Activated CD4-positive, alpha-beta T cell treated with anti-CD3 and anti-CD28 coated beads, Interleukin-2, amount 50 U/mL, for 4 hours (primary cell): Measurements from ENCODE around the gene NOVA2.
A peak's percentile ranks its signal among the peaks of the same experiment; 100 is the strongest.
"Not testable (repeated sequence)": the region's sequence is repeated elsewhere in the genome, so short reads cannot be mapped to it uniquely, and the experiment has no call there.

Experiments used
- DNase-seq, 2 experiments: peaks; one replicate each; pipeline ENCODE4 v3.0.0-alpha.2; 2020

NOVA2 gene

DNA sequence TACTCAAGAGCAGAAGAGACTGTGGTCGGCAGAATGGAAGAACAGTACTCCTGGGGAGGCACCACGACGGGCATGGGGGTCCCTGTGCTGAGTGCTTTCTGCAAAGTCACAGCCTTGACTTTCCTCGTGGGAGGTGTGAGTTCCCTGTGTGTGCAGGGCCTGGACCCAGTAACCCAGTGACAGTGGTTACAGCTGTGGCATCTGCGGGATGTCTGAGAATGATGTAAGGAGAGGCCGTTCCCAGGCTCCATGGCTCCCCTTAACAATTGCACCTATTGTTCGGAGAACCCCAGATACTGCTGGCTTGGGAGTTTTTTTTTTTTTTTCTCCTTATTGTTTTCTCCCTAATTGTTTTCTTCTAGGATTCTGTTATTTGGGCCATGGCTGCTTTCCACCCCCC, 54.0 kb downstream of the NOVA2 start:
- no peak for DNase-seq

DNA sequence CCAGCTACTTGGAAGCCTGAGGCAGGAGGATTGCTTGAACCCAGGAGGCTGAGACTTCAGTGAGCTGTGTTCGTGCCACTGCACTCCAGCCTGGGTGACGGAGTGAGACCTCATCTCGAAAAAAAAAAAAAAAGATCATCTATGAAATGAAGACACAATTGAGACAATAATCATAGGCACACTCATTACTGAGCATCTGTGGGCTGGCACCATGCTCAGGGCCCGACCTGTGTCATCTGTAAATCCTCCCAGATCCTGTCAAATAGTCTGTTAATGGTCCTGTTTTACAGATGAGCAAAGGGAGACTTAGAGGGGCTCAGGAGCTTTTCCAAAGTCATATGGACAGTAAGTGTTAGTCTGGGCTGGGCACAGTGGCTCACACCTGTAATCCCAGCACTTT, 54.9 kb downstream of the NOVA2 start:
- DNase-seq = no peak

DNA sequence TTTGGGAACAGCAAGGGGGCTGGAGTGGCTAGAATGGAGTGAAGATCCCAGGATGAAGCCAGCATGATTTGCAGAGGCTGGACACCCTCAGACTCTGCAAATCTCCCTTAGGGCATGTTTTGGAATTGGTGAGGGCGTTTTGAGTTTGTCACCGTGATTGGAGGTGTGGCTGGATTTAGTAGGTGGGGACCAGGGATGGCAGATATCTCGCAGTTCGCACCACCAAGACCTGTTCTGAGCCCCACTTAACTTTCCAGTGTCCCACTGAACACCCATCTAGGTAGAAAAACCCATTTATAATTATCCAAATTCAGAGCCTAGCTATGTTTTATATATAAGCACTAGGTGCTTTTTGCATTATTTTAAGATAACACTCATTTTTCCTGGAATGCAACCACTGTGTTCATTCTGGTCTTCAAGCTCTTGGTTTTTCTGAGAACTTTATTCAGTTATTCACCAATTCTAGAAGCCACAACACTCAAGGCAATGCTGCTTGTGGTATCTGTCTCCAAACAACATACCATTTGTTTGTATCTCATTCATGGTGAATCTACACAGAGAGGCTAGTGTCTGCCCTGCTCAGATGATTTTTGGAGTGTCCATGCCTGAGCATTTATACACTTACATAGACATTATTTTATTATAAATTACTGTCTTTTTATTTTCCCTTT, 56.1 kb downstream of the NOVA2 start:
- DNase-seq = no peak

DNA sequence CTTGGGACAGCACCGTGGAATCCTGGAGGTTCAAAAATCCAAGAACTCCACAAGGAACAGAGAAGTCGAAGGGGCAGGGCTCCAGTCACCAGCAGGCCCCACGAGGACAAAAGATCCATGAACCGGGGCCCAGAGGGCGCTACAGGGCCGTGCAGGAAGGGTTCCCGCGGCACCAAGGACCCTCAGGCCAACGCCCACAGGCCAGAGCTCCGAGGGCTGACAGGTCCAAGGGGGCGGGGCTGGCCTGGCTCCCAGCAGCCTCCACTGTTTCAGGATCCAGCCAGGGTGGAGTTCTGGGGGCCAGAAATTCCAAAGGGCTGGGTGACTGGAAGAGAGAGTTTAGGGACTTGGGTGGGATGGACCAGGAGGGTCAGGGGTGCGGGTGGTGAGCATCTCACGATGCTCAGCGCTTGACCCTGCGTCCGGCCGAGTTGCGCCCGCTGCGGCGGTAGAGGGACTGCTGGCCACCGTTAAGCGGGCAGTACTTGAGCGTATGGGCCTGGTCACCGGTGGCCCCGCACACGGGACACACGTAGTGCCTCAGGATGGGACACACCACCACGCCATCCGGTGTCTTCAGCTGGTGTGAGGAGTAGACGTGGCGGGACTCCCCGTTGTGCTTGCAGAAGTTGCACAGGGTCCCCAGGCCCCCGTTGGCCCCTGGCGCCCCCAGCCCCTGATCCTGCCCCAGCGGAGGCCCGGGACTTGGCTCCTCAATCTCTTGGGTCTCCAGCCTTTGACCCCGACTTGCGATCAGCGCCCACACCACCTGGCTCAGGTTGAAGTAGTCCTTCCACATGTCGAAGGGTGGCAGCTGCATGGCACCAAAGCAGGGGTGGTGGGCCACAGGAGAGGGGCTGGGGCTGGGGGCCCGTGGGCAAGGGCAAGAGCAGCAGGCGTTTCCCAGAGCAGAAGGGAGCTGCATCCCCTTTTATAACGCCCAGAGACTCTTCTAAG, 59.5 kb downstream of the NOVA2 start, which contains the start of gene NANOS2:
Gene NANOS2, minus strand, starts transcription at position 905 of the 957 bp plus-strand sequence. Its CDS starts 85 bp downstream, at position 820.
- DNase-seq = no peak

DNA sequence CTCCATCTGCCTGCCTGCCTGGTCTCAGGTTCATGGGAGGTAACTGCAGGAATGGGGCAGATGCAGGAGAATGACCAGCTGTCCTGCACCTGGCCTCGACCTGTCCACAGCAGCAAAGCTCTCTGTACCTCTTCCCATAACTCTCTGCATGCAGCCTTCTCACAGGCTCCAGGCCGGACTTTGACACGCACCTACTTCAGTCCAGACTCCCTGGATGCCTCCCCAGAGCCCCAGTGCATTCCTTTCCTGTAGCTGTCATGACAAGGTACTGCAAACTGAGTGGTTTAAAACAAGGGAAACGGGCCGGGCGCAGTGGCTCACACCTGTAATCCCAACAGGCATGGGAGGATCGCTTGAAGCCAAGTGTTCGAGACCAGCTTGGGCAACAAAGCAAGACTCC, 62.4 kb downstream of the NOVA2 start:
- DNase-seq = no peak

DNA sequence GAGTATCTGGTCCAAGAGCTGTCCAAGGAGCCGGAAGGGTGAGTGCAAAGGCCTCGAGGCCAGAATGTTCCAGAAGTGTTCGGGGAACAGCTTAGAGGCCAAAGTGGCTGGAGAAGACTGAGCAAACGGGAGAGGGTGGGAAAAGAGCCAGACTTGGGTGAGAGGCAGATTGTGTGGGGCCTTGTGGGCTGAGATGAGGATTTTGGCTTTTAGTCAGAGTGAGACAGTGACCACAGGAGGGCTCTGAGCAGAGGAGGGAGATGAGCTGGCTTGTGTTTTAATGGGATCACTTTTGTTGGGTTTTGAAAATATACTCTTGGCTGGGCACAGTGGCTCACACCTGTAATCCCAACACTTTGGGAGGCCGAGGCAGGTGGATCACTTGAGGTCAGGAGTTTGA, 64.7 kb downstream of the NOVA2 start:
- no peak for DNase-seq

DNA sequence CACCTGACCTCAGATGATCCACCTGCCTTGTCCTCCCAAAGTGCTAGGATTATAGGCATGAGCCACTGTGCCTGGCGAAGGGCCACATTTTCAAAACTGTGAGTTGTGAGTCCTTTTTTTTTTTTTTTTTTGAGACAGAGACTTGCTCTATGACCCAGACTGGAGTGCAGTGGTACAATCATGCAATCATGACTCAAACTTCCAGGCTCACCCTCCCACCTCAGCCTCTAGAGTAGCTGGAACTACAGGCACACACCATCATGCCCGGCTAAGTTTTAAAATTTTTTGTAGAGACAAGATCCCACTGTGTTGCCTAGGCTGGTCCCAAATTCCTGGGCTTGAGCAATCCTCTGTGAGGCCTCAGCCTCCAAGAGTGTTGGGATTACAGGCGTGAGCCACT, 67.4 kb downstream of the NOVA2 start:
- no peak for DNase-seq

DNA sequence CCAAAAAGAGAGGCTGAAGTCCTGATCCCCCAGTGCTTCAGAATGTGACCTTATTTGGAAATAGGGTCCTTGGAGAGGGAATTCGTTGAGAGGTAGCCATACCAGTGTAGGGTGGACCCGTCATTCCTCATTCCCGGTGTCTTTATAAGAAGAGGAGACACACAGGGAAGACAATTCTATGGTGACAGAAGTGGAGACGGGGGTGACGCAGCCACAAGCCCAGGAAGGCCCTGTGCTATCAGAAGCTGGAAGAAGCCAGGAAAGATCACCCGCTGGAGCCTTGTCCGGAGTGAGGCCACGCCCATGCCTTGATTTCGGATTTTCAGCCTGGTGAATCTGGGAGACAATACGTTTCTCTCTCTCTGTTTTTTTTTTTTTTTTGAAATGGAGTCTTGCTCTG, 68.7 kb downstream of the NOVA2 start:
- DNase-seq = no peak

DNA sequence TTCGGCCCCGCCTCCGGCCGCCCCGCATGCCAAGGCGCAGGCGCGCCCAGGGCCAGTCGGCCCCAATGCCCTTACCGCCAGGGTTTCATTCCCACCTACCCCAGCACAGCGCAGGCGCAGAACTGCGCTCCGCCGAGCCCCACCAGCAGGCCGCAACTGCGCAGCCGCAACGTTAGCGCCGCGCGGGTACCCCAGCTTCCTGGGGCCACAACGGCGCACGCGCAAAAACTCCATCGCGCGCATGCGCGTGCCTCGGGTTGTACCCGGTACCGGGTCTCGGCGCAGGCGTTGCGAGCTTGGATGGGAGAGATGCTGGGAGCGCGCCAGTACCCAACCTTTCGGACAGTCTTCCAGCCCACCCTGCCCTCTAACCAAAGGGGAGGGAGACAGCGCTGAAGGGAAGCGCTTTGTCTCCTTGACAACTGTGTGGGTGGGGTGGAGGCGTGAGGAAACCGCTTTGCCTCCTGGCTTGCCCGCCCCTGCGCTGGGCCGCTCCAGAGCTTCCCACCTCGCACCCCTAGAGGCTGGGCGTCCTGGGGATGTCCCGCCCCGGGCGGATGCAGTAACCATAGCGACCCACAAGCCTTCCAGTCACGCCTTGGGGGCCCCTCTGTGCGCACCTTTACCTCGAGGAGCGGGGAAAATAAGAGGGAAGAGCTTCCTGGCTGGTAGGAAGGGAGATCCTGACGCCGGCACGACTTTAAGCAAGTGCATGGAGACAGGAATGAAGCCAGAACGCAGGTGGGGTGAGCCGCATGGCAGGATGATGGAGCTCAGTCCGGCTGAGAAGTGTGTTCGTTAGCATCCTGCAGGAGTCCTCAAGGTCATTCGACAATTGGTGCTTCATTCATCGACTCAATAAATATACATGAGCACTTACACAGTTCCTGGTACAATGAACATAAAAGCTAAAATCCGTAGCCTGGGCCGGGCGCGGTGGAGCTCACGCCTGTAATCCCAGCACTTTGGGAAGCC, 70.7 kb downstream of the NOVA2 start:
- DNase-seq = peak; percentile 98 to 99

DNA sequence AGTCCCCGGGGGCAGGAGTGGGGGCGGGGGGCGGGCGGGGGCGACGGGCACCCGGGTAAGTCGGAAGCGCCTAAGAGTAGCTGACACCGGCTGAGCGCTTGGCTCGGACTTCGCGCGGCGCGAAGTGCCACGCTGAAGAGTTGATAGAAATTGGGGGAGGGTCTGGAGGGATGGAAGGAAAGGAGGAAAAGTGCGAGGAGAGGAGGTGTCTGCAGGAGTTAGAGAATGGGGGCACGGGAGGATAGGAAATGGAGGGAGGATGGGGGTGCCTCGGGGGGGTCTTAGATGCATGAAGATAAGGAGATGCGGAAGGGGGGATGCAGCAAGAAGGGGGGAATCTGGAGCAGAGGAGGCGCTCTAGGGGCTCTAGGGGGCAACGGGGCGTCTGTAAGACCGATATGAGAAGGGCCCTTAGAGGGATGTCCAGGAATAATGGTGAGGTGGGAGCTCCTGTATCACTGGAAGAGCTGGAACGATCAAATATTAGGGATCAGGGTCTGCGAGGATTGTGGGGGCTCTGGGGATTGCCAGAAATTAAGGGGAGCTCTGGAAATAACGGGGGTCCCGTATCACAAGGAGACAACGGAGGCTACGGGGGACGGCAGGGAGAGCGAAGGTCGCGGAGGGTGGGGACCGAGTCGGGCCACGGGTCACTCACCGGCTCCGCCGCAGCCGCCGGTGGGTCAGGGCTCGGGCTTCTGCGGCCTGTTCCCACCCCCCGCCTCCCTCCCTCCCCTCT, 71.6 kb downstream of the NOVA2 start, which contains the start of gene MYPOP:
Gene MYPOP, minus strand, starts transcription at position 702 of the 739 bp plus-strand sequence. CDS start 840 bp downstream, outside the sequence.
- DNase-seq = no peak

DNA sequence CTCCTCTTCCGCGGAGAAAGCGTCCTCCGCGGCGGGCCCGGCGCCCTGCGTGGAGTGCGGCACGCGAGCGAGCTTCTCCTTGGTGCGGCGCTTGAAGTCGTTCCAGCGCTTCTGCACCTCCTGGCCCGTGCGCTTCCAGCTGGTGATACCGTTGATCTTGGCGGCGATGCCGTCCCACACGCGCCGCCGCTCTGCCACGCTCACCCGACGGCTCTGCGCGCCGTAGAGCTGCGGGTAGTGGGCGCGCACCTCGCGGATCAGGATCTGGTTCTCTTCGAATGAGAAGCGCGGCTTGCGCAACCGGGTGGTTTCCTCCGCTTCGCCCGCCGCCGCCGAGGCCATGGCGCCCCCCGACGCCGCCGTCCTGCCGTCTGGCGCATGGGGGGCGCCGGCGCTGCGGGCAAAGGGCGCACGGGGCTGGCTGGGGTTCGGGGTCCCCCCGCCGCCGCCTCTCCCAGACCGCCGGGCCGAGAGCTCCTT, 72.2 kb downstream of the NOVA2 start:
- no peak for DNase-seq

DNA sequence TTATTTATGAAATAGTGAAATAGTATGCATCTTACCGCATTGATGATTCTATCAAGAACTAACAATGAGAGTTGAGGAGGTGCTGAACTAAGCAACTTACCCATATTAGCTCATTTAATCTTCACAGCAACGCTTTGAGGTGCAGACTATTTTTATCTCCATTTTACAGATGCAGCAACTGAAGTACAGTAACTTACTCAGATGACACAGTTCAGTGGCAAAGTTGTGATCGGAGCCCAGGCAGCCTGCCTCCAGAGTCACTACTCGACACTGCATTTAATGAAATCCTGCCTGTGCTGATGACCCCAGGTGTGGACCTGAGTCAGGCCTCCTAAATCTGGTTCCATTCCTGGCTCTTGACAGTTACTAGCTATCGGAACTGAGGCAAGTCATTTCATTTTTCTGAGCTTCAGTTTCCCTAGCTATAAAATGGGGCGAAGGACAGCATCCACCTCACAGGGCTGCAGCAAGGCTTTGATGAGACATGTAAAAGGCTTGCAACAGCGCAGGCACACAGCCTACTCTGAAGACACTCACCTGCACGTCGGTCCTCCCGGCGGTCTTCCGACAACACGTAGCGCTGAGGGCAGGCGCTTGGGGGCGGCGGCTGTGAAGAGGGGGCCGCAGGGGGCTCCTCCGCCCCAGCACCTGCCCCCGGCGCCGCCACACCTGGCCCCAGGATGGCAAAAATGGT, 72.8 kb downstream of the NOVA2 start:
- no peak for DNase-seq

DNA sequence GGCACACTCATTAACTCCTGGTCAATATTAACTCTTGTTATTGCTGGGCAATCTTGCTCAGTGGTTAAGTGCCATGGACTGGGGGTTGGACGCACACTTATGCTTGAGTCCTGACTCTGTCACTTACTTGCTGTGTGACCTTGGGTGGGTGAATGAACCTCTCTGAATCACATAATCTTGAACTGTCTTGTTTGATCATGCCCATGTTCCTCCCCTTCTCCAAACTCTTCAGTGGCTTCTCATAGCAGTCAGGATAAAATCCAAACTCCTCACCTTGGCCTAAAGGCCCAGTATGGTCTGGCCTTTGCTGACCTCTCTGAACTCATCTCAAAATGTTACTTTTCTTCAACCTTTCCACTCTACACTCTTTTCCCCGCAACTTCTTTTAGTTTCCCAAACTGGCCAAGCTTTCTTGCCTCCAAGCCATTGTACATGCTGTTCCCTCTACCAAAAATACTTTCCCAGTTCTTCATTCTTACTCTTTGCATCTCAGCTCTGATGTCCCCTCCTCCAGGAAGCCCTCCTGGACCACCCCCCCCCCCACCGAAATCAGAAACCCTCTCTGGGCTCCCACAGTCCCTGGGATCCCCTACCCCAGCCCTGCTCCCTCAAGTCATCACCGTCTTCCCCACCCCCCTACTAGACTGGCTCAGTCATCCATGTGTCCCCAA, 73.6 kb downstream of the NOVA2 start:
- DNase-seq = no peak

DNA sequence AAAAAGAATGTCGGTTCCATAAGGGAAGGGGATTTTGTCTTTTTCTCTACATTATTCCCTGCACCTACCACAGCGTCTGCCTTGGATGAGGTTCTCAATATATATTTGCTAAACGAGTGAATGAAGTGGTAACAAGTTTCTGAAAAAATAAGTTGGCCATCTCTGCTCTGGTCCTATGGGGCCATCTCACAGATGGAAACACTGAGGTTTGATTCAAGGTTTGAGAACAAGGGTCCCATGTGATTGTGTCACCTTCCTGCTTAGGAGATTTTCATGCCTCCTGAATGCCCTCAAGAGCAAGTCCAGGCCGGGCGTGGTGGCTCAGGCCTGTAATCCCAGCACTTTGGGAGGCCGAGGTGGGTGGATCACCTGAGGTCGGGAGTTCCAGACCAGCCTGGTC, 74.4 kb downstream of the NOVA2 start:
- no peak for DNase-seq

DNA sequence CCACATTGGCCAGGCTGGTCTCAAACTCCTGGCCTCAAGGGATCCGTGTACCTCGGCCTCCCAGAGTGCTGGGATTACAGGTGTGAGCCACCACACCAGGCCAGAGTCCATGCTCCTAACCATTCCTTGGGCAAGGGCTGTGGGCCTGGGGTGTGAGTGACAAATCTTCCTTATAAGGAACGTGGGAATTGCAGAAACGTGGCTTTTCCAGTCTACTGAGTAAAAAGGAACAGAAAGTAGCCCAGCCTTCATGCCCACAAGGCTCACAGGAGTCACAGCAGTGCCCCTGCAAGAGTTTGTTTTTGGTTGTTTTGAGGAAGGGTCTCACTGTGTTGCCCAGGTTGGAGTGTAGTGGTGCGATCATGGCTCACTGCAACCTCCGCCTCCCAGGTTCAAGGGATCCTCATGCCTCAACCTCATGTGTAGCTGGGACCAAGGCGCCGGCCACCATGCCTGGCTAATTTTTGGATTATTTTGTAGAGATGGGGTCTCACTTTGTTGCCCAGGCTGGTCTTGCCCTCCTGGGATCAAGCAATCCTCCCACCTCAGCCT, 76.3 kb downstream of the NOVA2 start:
- no peak for DNase-seq

DNA sequence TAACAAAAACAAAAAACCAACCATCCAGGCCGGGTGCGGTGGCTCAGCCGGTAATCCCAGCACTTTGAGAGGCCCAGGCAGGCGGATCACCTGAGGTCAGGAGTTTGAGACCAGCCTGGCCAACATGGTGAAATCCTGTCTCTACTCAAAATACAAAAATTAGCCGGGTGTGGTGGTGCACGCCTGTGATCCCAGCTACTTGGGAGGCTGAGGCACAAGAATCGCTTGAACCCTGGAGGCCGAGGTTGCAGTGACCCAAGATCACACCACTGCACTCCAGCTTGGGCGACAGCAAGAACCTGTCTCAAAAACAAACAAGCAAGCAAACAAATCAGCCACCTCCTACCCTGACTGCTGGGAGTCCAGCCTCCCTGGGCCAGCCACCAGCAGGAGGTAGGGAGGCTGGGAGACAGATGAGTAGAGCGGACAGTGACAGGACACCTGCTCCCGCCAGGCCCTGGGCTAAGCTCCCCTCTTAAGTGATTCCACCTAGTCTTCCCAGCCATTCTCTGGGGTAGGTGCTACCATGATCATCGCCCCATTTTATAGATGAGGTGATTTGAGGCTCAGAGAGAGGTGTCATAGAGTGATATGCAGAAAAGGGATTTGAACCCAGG, 77.6 kb downstream of the NOVA2 start:
- not testable (repeated sequence) for DNase-seq

DNA sequence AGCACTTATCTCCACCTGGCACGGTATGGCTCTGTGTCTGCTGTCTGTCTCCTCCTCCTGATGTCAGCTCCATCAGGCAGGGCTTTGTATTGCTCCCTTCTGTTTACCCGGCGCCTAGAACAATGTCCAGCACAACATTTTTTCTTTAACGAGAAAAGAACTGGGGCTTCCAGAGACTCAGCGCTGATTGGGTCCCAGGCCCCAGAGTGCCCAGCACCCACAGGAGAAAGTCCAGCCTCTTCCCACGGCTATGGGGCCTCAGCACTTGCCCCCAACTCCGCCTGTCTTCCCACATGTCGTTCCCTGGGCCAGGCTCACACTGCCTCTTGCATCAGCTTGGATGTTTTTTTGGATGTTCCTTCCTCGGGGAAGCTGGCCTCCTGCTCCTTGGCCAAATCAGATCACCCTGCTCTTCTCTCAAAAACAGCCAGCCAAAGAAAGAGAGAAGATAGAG, 78.1 kb downstream of the NOVA2 start:
- no peak for DNase-seq

DNA sequence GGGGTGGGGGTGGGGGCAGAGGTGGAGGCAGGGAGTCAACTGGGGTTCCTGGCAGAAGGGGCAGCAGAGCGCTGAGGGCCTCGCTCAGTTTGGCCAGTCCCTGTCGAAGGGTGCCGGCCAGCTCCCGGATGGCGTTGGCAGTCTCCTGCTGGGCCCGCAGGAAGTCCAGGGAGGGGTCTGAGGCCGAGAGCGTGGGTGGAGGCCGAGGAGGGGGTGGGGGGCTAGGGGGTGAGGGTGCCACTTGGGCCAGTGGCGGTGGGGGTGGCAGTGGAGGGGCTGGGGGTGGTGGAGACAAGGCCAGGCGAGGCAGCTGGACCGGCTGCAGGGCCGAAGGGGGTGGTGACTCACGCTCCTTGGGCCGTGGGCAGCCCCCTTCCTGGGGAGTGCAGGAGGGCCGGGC, 82.8 kb downstream of the NOVA2 start:
- no peak for DNase-seq

DNA sequence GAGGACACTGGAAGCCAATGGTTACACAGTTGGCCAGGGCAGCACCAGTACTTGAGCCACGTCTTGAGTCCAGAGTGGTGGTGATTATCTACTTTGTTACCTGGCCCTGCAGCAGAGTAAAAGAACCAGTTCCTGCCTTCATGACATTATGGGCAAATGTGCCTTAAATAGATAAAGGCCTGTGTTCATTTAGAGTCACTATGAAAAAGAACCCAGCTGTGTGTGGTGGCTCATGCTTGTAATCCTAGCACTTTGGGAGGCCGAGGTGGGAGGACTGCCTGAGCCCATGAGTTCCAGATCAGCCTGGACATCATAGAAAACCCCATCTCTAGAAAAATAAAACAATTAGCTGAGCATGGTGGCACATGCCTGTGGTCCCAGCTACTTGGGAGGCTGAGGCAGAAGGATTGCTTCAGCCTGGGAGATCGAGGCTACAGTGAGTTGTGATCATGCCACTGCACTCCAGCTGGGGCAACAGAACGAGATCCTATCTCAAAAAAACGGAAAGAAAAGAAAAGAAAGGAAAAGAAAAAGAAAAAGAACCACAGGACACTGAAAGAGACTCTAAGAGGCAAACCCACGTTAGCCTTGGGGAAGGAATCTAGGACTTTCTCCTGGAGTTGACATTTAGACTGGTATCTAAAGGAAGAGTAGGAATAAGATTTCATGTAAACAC, 84.3 kb downstream of the NOVA2 start:
- no peak for DNase-seq
